HG02610 (cell line): ENCODE measurements around the gene ADAMTSL1.

Source experiments
- ATAC-seq: cut with Tn5 transposase; IDR thresholded peaks from one replicate; pipeline ENCODE4 v1.9.1; 2021; ENCODE audit warnings: mild to moderate bottlenecking, moderate library complexity; ENCODE audit not compliant: unreplicated experiment

The ADAMTSL1 gene

GRCh38 chr9:18473652-18474279, at the start of gene ADAMTSL1:
ADAMTSL1 (plus strand) TSS chr9:18474153; CDS start chr9:18474233, 80 bp downstream.
- no peak for ATAC-seq

DNA sequence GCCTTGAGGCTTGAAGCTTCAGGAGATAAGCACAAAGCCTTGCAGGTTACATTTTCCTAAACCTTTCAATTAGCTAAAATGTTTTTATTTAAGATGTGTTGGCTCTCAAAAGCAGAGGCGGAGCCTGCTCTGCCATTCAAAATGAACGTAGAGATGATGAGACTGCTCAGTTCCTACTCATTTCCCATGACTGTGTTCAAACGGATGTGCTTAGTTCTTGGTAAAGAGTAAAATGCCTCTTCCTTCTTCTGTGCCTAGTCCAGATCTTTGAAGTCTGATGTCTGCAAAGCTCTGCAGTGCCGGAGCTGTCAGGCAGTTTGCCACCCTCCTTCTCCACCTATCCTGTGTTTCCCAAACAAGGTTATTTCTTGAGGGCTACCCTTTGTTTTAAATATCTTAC, 46.3 kb upstream of the ADAMTSL1 start:
- ATAC-seq = no peak

DNA sequence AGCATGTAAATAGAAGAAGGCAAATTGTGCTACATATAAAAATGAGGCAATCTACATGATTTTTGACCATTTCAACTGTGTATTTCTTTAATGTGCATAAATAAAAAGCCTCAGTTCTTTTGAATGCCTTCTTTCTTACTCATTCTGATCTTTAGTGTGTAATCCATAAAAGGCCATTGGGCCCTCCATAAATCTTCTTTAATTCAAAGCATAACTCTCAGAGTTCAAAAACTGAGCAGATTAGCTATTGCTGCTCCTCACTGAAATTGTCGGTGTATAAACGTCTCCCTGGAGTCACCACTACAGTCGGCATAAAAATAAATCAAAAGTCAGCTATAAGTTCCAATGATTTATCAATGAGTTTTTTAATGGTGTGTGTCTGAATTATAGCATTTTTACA, 45.3 kb upstream of the ADAMTSL1 start:
- no peak for ATAC-seq

DNA sequence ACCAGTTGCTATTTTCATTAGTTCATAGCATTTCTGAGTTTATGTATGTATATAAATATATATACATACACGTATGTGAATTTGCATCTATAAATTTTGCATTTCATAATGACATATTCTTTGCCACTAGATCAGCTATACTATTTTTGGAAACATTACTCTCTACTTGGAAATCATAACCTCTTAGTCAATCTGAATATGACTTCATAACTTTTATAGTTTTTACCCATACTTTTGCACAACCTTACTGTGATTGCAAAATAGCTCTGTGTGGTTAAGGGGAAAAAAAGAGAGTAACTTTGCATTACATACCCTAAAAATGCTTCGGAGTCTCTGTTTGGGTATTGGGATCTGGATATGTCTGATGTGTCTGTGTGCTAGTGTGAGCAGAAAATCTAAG, 44.9 kb upstream of the ADAMTSL1 start:
- no peak for ATAC-seq

- ATAC-seq = no peak
Observed at GRCh38 chr9:18433620-18434019, 40.3 kb upstream of the ADAMTSL1 start.

DNA sequence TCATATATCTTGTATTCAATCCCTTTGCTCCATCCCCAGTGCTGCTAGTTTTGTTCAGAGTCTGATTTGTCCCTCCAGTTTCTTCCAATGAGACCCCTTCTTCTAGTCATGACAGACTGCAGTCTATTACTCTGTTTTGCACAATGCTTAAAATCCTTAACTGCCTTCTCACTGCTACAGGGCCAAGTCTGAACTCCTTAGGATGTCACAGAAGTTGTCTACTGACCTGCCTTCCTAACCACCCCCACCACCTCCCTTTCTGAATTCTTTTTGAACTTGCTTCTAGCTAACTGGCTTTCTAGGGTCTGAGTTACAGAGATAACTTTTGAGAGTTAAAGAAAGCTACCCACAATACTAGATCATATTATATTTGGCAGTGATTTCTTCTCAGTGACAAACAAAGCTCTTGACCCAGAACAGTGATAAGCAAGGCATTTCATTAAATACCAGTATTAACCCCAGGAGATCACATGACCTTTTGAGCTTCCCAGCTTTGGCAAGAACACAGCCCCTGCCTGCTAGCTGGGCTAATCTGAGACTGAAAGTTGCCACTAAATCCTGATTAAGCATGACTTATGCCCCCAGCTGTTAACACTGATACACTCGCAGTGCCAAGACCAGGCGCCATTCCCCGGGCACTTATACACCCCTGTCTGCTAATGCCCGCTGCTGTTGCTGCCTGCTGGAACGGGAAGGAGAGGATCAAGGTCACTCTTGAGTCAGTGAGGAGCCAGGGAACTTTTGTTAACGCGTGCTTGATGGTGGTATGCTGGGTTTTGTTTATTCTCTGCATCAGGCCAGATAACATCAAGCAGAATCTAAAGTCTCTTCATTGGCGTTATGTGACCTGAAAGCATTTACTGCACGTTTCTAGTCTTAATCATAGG, 36.4 kb upstream of the ADAMTSL1 start:
- ATAC-seq = no peak

GRCh38 chr9:18438300-18438925, 35.5 kb upstream of the ADAMTSL1 start:
- no peak for ATAC-seq

- no peak for ATAC-seq
Observed at GRCh38 chr9:18438951-18439350, 35.0 kb upstream of the ADAMTSL1 start.

- no peak for ATAC-seq
Observed at GRCh38 chr9:18441261-18441660, 32.7 kb upstream of the ADAMTSL1 start.

DNA sequence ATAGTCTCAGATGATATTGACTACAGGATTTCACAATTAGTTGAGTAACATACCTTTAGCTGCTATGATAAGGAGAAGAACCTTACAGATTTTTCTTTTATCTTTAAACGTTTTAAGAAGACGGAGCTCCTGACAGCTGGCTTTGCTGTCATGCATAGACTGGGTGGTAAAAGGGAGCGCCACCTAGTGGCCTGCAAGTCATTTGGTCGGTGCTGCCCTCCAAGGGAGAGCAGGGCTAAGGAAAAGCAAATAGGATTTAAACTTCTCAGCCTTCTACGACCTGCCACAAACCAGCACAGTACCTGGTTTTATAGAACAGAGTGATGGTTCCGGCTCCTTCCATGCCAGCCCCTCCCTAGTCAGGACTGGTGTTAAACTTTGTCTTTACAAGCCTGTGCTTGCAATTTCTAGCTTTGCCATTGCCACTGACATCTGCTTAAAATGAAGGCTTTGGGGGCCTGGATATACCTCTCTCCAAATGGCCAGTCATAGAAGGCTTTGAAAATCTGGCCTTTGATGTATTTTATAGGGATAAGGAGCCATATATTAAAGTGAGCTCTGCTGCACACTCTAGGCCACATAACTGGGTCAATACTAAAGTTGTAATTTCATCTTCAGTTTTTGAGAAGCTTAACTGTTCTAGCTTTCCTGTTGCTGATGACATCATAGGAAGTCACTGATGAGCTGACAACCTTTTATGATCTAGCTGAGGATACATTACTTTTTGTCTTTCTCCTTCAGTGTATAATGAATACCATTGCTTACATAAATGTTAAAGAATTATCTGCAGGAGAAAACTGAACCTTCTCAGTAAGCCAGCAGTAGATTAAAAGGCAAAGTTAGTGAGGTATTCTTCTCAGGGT, 31.1 kb upstream of the ADAMTSL1 start:
- peak; percentile 91 for ATAC-seq

- ATAC-seq = no peak
Observed at GRCh38 chr9:18447131-18447530, 26.8 kb upstream of the ADAMTSL1 start.

DNA sequence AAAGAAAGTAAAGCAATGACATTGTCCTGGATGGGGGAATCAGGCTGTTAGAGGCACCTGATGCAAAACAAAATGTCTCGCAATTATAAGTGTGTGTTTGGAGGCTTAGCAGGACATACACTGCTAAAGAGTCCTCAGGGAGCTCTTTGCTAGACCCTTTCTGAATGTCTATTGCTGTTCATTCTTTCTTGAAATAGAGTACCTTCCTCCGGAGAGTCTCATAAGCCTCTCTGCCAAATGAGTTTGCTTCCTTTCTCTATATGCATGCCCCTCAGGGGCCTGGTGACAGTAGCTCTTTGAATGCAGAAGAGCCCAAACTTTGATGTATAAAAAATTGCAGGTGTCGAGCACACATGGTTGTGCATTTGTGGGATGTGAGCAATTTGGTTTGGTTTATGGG, 26.4 kb upstream of the ADAMTSL1 start:
- ATAC-seq = no peak

DNA sequence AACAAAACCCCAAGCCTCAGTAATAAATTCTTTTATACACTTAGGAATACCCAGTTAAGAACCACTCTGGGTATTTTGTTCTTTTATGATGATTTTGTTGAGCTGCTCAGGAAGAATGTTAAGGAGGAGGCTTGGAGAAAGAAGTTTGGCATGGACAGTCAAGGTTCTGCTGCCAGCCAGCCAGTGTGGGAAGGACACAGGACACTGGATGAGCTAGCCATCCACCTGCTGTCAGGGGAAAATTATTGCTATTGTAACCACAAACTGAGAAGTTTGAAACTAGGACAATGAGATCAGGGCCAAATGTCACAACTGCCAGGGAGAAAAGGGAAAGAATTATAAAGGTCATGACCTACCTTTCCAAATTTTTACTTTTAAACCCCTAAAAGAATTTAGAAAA, 25.9 kb upstream of the ADAMTSL1 start:
- ATAC-seq = no peak

DNA sequence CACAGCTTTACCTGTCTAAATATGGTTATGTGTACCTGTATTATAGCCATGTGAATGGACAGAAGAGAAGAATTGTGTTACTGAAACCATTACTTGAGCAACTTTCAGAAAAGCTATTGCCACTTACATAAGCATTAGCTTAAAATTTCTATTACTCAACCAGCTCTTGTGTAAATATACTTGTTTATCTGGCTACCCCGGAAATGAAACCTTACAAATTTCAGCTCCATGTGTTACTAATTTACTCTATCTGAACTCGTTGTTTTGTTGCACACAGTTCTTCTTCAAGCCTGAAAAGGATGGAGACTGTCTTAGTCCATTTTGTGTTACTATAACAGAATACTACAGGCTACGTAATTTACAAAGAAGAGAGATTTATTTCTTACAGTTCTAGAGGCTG, 22.5 kb upstream of the ADAMTSL1 start:
- no peak for ATAC-seq

DNA sequence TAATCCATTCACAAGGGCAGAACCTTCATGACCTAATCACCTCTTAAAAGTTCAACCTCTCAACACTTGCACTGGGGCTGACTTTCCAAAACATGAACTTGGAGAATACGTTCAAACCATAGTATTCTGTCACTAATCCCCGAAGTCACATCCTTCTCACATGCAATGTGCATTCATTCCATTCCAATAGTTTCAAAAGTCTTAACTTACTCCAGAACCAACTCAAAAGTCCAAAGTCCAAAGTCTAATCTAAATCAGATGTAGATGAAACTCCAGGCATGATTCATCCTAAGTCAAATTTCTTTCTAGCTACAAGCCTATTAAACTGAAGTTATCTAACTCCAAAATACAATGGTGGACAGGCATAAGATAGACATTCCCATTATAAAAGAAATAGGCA, 21.7 kb upstream of the ADAMTSL1 start:
- ATAC-seq = no peak

DNA sequence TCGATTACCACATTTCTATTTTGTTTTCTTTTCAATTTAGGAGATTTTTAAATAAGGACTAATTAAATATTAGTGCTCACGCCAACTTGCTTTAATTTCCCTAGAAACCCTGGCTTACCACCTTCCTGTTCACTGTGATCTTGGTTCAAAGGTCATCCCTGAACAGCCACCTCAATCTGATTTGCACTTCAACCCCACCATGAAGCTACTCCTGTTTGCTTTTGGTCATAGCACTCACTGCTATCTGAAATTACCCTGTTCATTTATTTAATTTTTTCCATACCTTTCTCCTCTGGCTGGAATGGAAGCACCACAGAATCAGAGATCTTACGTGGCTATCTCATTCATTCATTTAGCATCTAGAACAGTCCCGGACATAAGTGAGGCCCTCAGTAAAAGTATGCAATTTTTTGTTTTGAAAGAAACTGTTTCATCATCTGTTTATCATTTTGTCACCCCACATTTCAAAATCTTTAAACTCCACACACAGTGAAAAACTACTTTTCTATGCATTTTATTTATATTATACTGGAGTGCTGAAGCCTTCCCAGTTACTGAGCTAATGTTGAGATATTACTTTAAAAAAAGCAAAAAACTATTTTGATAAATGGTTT, 17.2 kb upstream of the ADAMTSL1 start:
- no peak for ATAC-seq

DNA sequence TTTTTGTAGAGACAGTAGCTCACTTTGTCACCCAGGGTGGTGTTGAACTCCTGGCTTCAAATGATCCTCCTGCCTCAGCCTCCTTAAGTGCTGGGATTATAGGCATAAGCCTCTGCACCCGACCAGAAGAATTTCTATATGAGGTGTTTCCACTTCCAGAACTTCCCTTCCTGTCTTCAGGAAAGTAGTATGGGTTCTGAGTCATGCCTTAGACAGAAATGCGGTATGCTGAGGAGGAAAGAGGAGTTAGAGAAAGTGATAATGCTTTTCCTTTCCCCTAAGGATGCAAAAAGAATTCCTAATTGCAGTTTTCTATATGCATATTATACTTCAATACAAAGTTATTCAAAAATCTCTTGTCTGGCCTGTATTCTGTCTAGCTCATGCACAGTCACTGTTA, 16.4 kb upstream of the ADAMTSL1 start:
- ATAC-seq = no peak

DNA sequence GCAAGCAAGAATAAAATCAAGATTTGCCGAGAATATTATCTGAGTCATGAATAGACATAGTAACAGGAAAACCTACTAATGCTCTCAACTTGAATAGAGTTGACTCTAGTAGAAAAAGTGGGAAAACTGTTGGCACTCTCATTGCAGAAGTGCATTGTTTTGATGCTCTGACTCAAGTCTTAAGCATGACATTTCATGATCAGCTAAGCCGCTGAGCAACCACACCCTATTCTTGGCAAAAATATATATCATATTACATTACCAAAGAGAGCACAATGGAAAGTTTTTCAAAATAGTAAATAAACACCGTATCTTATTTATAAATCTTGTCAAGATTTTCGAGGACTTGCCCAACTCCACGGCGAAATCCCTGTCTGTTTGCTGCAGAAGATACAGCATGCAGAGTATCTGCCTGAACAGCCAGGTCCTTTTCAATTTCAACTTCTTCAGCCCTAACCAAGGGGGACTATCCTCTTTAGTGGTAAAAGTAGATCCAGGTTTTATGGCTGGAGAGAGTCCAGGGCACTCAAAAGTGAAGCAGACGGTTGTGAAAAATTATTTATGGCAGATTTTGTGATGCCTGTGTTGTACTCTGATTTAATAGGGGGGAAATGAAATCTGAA, 13.9 kb upstream of the ADAMTSL1 start:
- ATAC-seq = no peak

DNA sequence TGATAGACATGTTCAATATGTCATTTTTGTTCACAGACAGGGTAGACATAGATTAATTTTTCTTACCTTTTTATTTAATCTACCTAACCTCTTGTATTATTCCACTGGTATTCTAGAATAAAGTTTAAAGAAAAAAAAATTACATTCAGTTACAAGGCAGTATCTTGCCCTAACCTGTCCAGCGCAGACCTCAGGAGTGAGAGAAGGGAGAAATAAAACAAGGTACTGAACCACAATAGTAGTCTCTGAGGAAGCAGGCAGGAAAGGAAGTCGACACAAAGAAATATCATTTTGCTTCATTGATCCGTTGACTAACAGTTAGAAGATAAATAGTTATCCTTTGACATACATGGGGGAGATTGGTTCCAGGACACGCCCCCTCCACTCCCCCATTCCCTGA, 12.5 kb upstream of the ADAMTSL1 start:
- no peak for ATAC-seq

GRCh38 chr9:18463991-18464390, 10.0 kb upstream of the ADAMTSL1 start:
- no peak for ATAC-seq
